GM12892 (cell line): ENCODE results near the gene PITX1.
"Not testable (repeated sequence)": the region's sequence is repeated elsewhere in the genome, so short reads cannot be mapped to it uniquely, and the experiment has no call there.

Source experiments
- DNase-seq: peaks from one replicate; pipeline ENCODE4 v3.0.0; 2011; ENCODE audit not compliant: insufficient read length
- FAIRE-seq: peaks from 2 replicates; lab custom pipeline; 2011; peaks lifted over from hg19 to GRCh38; lab: Jason Lieb, UNC
- POLR2A ChIP-seq: IDR thresholded peaks from 2 replicates; pipeline ENCODE4 v1.6.1; 2011; ENCODE audit warnings: low read depth, low read length, control low read depth
- POLR2AphosphoS5 ChIP-seq: IDR thresholded peaks from 2 replicates; pipeline ENCODE4 v1.6.1; 2011; ENCODE audit warnings: low read depth, low read length, control low read depth
- TAF1 ChIP-seq: IDR thresholded peaks from 2 replicates; pipeline ENCODE4 v1.6.1; 2011; ENCODE audit warnings: low read depth, mild to moderate bottlenecking, control low read depth, low read length, borderline replicate concordance

Gene PITX1

GRCh38 chr5:134992148-134992547 is 41.9 kb downstream of the PITX1 start:
- FAIRE-seq: no peak
- no peak for DNase-seq
- TF ChIP-seq TAF1: no peak
- TF ChIP-seq POLR2A: no peak
- TF ChIP-seq POLR2AphosphoS5: no peak

GRCh38 chr5:134990183-134990582 is 43.8 kb downstream of the PITX1 start:
- not testable (repeated sequence) for FAIRE-seq, DNase-seq

GRCh38 chr5:134989266-134989830 is 44.7 kb downstream of the PITX1 start:
- FAIRE-seq (no peak), DNase-seq (no peak)
- no peak for TF ChIP-seq POLR2A
- no peak for TF ChIP-seq POLR2AphosphoS5
- no peak for TF ChIP-seq TAF1

GRCh38 chr5:134982230-134982629 is 51.8 kb downstream of the PITX1 start:
- DNase-seq (no peak), FAIRE-seq (no peak)
- TF ChIP-seq TAF1 (no peak), POLR2AphosphoS5 (no peak), POLR2A (no peak)

- FAIRE-seq: no peak
- TF ChIP-seq TAF1 (no peak), POLR2AphosphoS5 (no peak)
These were observed 54.6 kb downstream of the PITX1 start for GRCh38 chr5:134979416-134979815.

More at GRCh38 chr5:134979416-134979815, 54.6 kb downstream of the PITX1 start:
- no peak for DNase-seq
